ENCODE data around the gene IGFBPL1. TPM values are rescaled to one million over a fixed set of nuclear protein-coding genes. Genes with fewer than 3 reads are reported as not detected.

IGFBPL1 gene
- total and polyA plus RNA-seq, 2 of the 13 experiments (the other 11 are each of a cell fraction or from before 2014, with no cell fraction given): 0.24 TPM; not detected in 1

- TF ChIP-seq ZUFSP (CRISPR knock-in tag; IDR thresholded peaks at IDR 0.05; ENCODE audit: borderline replicate concordance): no peak
- no peak for TF ChIP-seq PHF21A (CRISPR knock-in tag; IDR thresholded peaks at IDR 0.05)
- TF ChIP-seq MAX (IDR thresholded peaks at IDR 0.05): no peak
Measured at GRCh38 chr9:38418366-38418765, 5.9 kb downstream of the IGFBPL1 start (continued).

GRCh38 chr9:38417003-38417945, 7.0 kb downstream of the IGFBPL1 start:
- intact Hi-C loops (cut with micrococcal nuclease; ENCODE audit: unreplicated experiment): loop anchor here (5.0 kb wide), 1 partner anchor 255 kb away; no protein-coding TSS in a partner anchor
- WGBS (ENCODE audit: low lambda C conversion rate): 61% methylated on average over 7 of the region's 8 CpGs
- Histone ChIP-seq H4K20me1 (ENCODE audit: insufficient read depth, low read length) (no peaks in the 10 kb centered on the region), H3K4me3 (replicated peaks in 1 of 3; ENCODE audit: insufficient read depth in 1 of 3, low read depth in 2 of 3, low read length in 3 of 3) (no peak overlapping the region), H3K9ac (ENCODE audit: insufficient read depth, low read depth, low read length) (no peak overlapping the region), H3K27me3 (ENCODE audit: control insufficient read depth in 1 of 2, insufficient read depth in 2 of 2, low read length in 2 of 2) (peaks cover 6 to 46% of the 10 kb centered on the region in 2 experiments), H2AFZ (ENCODE audit: low read length) (no peak overlapping the region), H3K4me1 (ENCODE audit: insufficient read depth, low read length) (peaks cover 11% of the 10 kb centered on the region; the same call in 1 of the 2 replicates), H3K79me2 (ENCODE audit: insufficient read depth, low read length) (no peaks in the 10 kb centered on the region), H3K4me2 (ENCODE audit: low read depth, low read length) (no peak overlapping the region), H3K36me3 (replicated peaks in 1 of 2; ENCODE audit: control insufficient read depth in 1 of 2, insufficient read depth in 2 of 2, low read length in 2 of 2) (no peaks in the 10 kb centered on the region), H3K27ac (ENCODE audit: extremely low read length, insufficient read depth, low read length) (no peak overlapping the region), H3K9me3 (ENCODE audit: low read length) (no peaks in the 10 kb centered on the region)
- TF ChIP-seq SP2 (CRISPR knock-in tag; IDR thresholded peaks at IDR 0.05): no peak
- TF ChIP-seq ZNF761 (CRISPR knock-in tag; conservative IDR thresholded peaks at IDR 0.05): no peak
- peak; percentile 58 for TF ChIP-seq STAG1 (CRISPR knock-in tag; IDR thresholded peaks at IDR 0.05)
- TF ChIP-seq ASH2L (IDR thresholded peaks at IDR 0.05; ENCODE audit: insufficient read length, low read depth, low read length): no peak
- no peak for TF ChIP-seq PRPF4 (IDR thresholded peaks at IDR 0.05; ENCODE audit: low read depth, low read length, poor library complexity, severe bottlenecking)
- peak; percentile 51 for TF ChIP-seq SMC3 (IDR thresholded peaks at IDR 0.05; ENCODE audit: low read length)
- TF ChIP-seq CTCF (CRISPR knock-in tag; IDR thresholded peaks at IDR 0.05): peak; percentile 79
- TF ChIP-seq ZNF256 (CRISPR knock-in tag; conservative IDR thresholded peaks at IDR 0.05): no peak
- TF ChIP-seq MYNN (CRISPR knock-in tag; IDR thresholded peaks at IDR 0.05; ENCODE audit: low read depth): no peak
- peak; percentile 82 for TF ChIP-seq ZNF629 (CRISPR knock-in tag; conservative IDR thresholded peaks at IDR 0.05)
- peak; percentile 64; the same call in 1 of the 2 replicates for TF ChIP-seq ZNF652 (CRISPR knock-in tag; IDR thresholded peaks at IDR 0.05; ENCODE audit: borderline replicate concordance, low read depth)
- in situ Hi-C loops (cut with HindIII; ENCODE audit: extremely low pct_ligation_motif_present, low pct_unique_long_range_greater_than_20kb): no loop called here
- ChIA-PET POLR2A (no interaction called here), CTCF (ENCODE audit: low intra/inter-chr PET ratio, low total read pairs) (interaction anchor here (1.0 kb wide), 1 partner anchor 225 kb away, joined by 3 read pairs; no protein-coding TSS in a partner anchor)
- FAIRE-seq (no peak), ATAC-seq (peak; percentile 77), DNase-seq (ENCODE audit: low spot score) (peak; percentile 38)
- BruUV-seq (replicated peaks): no TSS peak

All from HepG2 (cell line).